Measurements from ENCODE around the gene TBC1D9. TPM values are rescaled to one million over a fixed set of nuclear protein-coding genes. Genes with fewer than 3 reads are reported as not detected.

TBC1D9 gene
- total RNA-seq, 1 donor from 2014 or later: 34.6 TPM

DNA sequence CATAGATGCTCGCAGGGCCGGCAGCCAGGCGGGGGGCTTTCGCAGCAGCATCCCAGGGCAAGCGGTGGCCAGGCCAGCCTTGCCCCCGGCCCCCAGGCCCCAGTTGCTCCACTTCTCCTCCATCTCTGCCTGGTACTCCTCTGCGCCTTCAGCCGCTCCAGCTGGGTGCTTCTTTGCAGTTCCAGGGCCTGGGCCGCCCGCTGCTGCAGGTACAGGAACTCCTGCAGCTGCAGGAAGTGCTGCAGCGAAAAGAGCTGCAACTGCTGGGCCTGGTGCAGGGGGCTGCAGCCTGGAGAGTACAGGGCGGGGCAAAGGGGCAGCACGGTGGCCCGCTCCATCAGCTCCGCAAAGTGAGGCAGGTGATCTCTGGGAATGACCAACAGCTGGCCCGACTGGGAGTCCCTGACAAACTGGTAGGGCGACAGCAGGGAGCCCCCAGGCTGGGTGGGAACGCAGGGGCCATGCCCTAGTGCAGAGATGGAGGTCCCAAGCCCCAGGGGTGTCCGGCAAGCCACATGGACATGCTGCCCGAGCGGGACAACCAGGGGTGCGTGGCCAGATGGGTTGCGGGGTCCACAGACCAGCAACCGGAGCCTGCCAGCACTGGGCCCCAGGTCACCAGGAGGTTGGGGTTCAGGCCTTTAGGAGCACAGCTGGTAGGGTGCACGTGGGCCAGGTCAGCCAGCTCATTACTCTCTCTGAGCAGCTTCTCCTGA is 111.6 kb downstream of the TBC1D9 start:
- TF ChIP-seq, protein P1, sequence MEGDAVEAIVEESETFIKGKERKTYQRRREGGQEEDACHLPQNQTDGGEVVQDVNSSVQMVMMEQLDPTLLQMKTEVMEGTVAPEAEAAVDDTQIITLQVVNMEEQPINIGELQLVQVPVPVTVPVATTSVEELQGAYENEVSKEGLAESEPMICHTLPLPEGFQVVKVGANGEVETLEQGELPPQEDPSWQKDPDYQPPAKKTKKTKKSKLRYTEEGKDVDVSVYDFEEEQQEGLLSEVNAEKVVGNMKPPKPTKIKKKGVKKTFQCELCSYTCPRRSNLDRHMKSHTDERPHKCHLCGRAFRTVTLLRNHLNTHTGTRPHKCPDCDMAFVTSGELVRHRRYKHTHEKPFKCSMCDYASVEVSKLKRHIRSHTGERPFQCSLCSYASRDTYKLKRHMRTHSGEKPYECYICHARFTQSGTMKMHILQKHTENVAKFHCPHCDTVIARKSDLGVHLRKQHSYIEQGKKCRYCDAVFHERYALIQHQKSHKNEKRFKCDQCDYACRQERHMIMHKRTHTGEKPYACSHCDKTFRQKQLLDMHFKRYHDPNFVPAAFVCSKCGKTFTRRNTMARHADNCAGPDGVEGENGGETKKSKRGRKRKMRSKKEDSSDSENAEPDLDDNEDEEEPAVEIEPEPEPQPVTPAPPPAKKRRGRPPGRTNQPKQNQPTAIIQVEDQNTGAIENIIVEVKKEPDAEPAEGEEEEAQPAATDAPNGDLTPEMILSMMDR (IDR thresholded peaks at IDR 0.05; ENCODE audit: insufficient read depth, low read length, poor library complexity, severe bottlenecking): no peak
- Histone ChIP-seq H3K4me3 (ENCODE audit: low read depth, low read length) (no peak overlapping the region), H3K36me3 (ENCODE audit: control insufficient read depth, insufficient read depth, low read length) (no peaks in the 10 kb centered on the region), H3K27me3 (ENCODE audit: control insufficient read depth, insufficient read depth, low read length) (no peaks in the 10 kb centered on the region)
- no peak for DNase-seq (ENCODE audit: low read depth)

DNA sequence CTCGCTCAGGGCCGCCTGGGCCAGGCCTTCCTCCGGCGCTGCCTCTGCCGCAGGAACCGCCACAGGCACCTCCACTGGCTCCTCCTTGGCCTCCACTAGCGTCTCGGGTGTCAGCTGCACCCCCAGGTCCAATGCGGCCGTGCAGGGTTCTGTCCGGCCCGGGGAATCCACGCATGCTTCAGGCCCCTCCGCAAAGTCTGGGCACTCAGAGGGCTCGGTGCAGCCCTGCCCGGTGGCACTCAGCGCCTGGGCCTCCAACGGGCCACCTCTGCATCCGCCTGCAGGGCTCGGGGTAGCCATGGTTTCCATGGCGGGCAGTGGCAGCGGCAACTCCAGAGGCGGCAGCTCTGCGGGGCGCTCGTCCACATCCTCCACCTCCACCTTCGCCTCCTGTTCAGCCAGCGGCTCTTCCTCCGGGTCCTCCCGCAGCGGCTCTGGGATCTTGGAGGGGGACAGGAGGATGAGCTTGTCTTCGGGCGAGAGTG is 112.6 kb downstream of the TBC1D9 start:
- H3K4me3 ChIP-seq (ENCODE audit: low read depth, low read length): no peak overlapping the region
- no peaks in the 10 kb centered on the region for H3K27me3 ChIP-seq (ENCODE audit: control insufficient read depth, insufficient read depth, low read length)
- TF ChIP-seq, protein P1 (IDR thresholded peaks at IDR 0.05; ENCODE audit: insufficient read depth, low read length, poor library complexity, severe bottlenecking): no peak
- DNase-seq (ENCODE audit: low read depth): no peak
- H3K36me3 ChIP-seq (ENCODE audit: control insufficient read depth, insufficient read depth, low read length): no peaks in the 10 kb centered on the region

DNA sequence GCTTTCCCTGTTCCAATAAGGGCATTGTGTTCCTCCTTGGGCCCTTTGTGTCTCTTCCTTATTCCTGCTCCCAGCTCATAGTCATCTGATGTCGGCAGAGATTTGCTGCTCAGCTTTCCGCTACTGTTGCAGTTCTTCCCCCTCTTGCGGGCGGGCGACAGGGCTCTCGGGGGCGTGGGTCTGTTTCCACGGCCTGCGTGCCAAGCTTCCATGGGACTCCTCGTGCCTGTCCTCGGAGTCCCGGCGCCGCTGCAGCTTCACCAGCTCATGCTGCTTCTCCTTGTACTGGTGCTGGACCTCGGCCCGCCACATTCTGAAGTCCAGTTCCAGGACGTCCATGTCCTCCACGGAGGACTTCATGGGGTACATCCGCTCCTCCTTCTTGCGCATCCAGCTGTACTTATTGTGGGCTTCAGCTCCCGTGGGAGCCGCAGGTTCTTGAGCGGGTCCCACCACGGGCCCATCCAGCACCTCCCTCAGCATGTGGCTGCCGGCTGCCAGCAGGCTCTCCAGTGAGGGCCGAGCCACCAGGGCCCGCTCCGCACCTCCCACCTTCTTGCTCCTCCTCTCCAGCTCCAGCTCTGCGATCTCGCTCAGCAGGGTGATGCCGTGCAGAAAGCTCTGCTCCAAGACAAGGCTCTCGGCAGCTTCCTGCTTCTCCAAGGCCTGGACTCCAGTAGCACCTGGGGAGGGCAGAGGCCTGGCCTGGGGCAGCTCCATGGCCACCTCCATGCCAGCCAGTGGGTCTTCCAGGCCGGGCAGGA is 113.3 kb downstream of the TBC1D9 start:
- no peaks in the 10 kb centered on the region for H3K36me3 ChIP-seq (ENCODE audit: control insufficient read depth, insufficient read depth, low read length)
- no peak overlapping the region for H3K4me3 ChIP-seq (ENCODE audit: low read depth, low read length)
- TF ChIP-seq, protein P1 (IDR thresholded peaks at IDR 0.05; ENCODE audit: insufficient read depth, low read length, poor library complexity, severe bottlenecking): no peak
- no peak for DNase-seq (ENCODE audit: low read depth)
- no peaks in the 10 kb centered on the region for H3K27me3 ChIP-seq (ENCODE audit: control insufficient read depth, insufficient read depth, low read length)

DNA sequence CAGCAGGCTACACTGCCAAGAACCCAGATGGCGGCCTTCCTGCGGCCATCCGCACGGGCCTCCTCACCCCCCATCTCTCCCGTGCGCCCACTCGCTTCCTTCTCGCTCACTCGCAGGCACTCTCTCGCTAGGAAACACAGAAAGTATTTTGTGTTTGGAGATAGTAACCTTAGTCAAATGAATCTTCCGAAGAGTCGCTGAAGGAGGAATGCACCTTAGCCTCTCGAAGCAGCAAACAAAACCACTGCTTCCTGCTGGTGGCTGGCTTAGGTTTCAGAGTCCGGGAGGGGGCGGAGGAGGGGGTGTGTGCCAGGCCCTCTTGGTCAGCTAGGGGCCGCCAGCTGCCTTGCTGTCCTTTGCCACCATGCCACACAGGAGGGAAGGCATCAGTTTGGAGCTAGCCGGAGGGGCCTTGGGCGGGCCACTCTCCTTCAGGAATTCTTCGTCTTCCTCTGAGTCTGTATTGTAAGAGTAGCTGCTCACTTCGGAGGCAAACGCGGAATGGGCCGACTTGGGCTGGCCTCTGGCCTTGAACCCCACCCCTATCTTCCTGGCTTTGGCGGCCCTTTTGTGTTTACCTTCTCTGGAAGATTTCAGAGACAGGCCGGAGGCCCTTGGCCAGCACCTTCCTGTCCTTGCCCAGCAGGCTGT is 114.3 kb downstream of the TBC1D9 start:
- no peak for DNase-seq (ENCODE audit: low read depth)
- Histone ChIP-seq H3K36me3 (ENCODE audit: control insufficient read depth, insufficient read depth, low read length) (no peaks in the 10 kb centered on the region), H3K27me3 (ENCODE audit: control insufficient read depth, insufficient read depth, low read length) (no peaks in the 10 kb centered on the region), H3K4me3 (ENCODE audit: low read depth, low read length) (no peak overlapping the region)
- TF ChIP-seq, protein P1 (IDR thresholded peaks at IDR 0.05; ENCODE audit: insufficient read depth, low read length, poor library complexity, severe bottlenecking): peak; percentile 24

DNA sequence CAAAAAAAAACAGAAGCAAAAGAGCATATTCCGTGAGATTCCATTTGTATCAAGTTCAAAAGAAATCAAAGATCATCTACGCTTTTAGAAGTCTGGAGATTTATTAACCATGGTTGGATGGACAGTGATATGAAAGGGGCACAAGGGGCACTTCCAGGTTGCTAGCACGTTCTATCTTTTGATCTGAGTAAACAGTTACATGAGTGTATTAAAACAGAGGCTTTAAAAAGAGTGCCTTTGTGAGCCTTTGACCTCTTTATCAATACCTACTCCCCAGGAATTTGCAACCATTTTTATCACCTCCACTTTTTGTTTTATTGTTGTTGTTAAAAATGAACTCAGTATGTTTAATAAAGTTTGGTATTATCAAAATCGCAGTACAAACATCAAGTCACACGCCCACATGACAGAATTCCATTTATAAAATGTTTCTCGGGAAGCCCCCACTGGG is 115.1 kb downstream of the TBC1D9 start:
- no peak for DNase-seq (ENCODE audit: low read depth)
- Histone ChIP-seq H3K27me3 (ENCODE audit: control insufficient read depth, insufficient read depth, low read length) (no peaks in the 10 kb centered on the region), H3K36me3 (ENCODE audit: control insufficient read depth, insufficient read depth, low read length) (no peaks in the 10 kb centered on the region), H3K4me3 (ENCODE audit: low read depth, low read length) (no peak overlapping the region)
- TF ChIP-seq, protein P1 (IDR thresholded peaks at IDR 0.05; ENCODE audit: insufficient read depth, low read length, poor library complexity, severe bottlenecking): no peak

Measured in kidney epithelial cell (primary cell).